SU-DHL-6 (cell line): ENCODE results near the gene TBC1D16.

Experiments
- EZH2phosphoT487 ChIP-seq: fragments of 200-600 bp; sonication (generic), shearing (Covaris generic); conservative IDR thresholded peaks from 2 replicates; pipeline ENCODE4 v1.6.1; 2018; ENCODE audit warnings: mild to moderate bottlenecking, antibody characterized with exemption, low read length, moderate library complexity, mixed read lengths
- TF ChIP-seq, protein P1 (sequence below): fragments of 200-600 bp; sonication (generic); IDR thresholded peaks from one replicate; pipeline ENCODE4 v1.5.1; 2017; ENCODE audit warnings: antibody characterized with exemption, mild to moderate bottlenecking, low read length, moderate library complexity; ENCODE audit not compliant: insufficient read depth, poor library complexity, severe bottlenecking

DNA sequence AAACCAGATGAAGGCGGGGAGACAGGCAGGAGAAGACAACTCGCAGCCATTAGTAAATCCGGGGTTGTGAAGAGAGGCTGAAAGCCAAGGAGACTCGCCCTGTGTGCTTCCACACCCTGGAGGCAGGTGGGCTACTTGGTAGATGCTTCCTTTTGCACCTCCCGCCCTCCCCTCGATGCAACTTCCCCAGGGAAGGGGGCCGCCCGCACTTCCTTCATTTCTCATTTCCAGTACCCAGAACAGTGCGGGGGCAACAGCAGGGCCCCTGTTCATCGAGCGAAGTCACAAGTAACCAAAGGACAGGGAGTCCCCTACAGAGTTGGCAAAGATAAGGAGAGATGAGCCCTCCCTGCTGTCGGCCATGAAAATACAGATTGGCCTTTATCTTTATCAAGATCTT, 25.7 kb upstream of the TBC1D16 start:
- TF ChIP-seq, protein P1, sequence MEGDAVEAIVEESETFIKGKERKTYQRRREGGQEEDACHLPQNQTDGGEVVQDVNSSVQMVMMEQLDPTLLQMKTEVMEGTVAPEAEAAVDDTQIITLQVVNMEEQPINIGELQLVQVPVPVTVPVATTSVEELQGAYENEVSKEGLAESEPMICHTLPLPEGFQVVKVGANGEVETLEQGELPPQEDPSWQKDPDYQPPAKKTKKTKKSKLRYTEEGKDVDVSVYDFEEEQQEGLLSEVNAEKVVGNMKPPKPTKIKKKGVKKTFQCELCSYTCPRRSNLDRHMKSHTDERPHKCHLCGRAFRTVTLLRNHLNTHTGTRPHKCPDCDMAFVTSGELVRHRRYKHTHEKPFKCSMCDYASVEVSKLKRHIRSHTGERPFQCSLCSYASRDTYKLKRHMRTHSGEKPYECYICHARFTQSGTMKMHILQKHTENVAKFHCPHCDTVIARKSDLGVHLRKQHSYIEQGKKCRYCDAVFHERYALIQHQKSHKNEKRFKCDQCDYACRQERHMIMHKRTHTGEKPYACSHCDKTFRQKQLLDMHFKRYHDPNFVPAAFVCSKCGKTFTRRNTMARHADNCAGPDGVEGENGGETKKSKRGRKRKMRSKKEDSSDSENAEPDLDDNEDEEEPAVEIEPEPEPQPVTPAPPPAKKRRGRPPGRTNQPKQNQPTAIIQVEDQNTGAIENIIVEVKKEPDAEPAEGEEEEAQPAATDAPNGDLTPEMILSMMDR = no peak
- TF ChIP-seq EZH2phosphoT487 = no peak
